ENCODE results near the gene AZIN2.
"Not testable (repeated sequence)": the region's sequence is repeated elsewhere in the genome, so short reads cannot be mapped to it uniquely, and the experiment has no call there.

The AZIN2 gene

GRCh38 chr1:33131191-33131590, 50.2 kb downstream of the AZIN2 start:
- DNase-seq = no peak

GRCh38 chr1:33132549-33132948, 51.6 kb downstream of the AZIN2 start:
- DNase-seq = no peak

GRCh38 chr1:33133478-33134105, 52.6 kb downstream of the AZIN2 start:
- DNase-seq = peak; percentile 20

GRCh38 chr1:33136041-33136440, 55.1 kb downstream of the AZIN2 start:
- DNase-seq = not testable (repeated sequence)

GRCh38 chr1:33137800-33138199, 56.8 kb downstream of the AZIN2 start:
- DNase-seq = no peak

GRCh38 chr1:33140153-33141149, 59.5 kb downstream of the AZIN2 start:
- peak; percentile 45 for DNase-seq

GRCh38 chr1:33141216-33141615, 60.3 kb downstream of the AZIN2 start:
- DNase-seq = no peak

GRCh38 chr1:33141781-33142180, 60.8 kb downstream of the AZIN2 start:
- DNase-seq = no peak

- DNase-seq = no peak
Measured at GRCh38 chr1:33142483-33143064, 61.6 kb downstream of the AZIN2 start.

GRCh38 chr1:33143176-33143575, 62.2 kb downstream of the AZIN2 start:
- no peak for DNase-seq

- no peak for DNase-seq
Measured at GRCh38 chr1:33143698-33144097, 62.7 kb downstream of the AZIN2 start.

GRCh38 chr1:33146003-33146402, 65.0 kb downstream of the AZIN2 start:
- DNase-seq = no peak

- no peak for DNase-seq
Measured at GRCh38 chr1:33147275-33147996, 66.5 kb downstream of the AZIN2 start.

- DNase-seq = no peak
Measured at GRCh38 chr1:33147997-33148314, 67.0 kb downstream of the AZIN2 start.

GRCh38 chr1:33148615-33149014, 67.7 kb downstream of the AZIN2 start:
- no peak for DNase-seq

GRCh38 chr1:33149453-33150190, 68.7 kb downstream of the AZIN2 start:
- no peak for DNase-seq

GRCh38 chr1:33150522-33150921, 69.6 kb downstream of the AZIN2 start:
- no peak for DNase-seq

- no peak for DNase-seq
Measured at GRCh38 chr1:33151116-33151515, 70.2 kb downstream of the AZIN2 start.

- DNase-seq = peak; percentile 100
Measured at GRCh38 chr1:33152685-33153432, 71.9 kb downstream of the AZIN2 start.

GRCh38 chr1:33153650-33154049, 72.7 kb downstream of the AZIN2 start:
- peak; percentile 42 for DNase-seq

- no peak for DNase-seq
Measured at GRCh38 chr1:33155877-33156538, 75.1 kb downstream of the AZIN2 start.

Measured in NCI-H2171 treated with DMSO at 0.1 percent for 48 hours (cell line).